Measurements from ENCODE around the gene SLC49A4. TPM values are rescaled to one million over a fixed set of nuclear protein-coding genes. Genes with fewer than 3 reads are reported as not detected.

Gene SLC49A4
- total and polyA plus RNA-seq, 2 of the 8 experiments (the other 6 are each of a cell fraction or from before 2014, with no cell fraction given) = 9.5 to 10.2 TPM

GRCh38 chr3:122772827-122773226 lies 22.0 kb upstream of the SLC49A4 start:
- Histone ChIP-seq H3K79me2 (ENCODE audit: control insufficient read depth in 1 of 2, insufficient read depth in 2 of 2, low read length in 2 of 2) (no peaks in the 10 kb centered on the region), H3K23me2 (ENCODE audit: low read depth, low read length) (no peaks in the 10 kb centered on the region; the same call in 1 of the 2 replicates), H4K8ac (ENCODE audit: extremely low read depth, insufficient read depth, low read length) (no peak overlapping the region), H2BK20ac (ENCODE audit: low read length) (no peak overlapping the region), H3K4me1 (replicated peaks in 1 of 4; ENCODE audit: control insufficient read depth in 3 of 4, insufficient read depth in 4 of 4, low read length in 3 of 4) (peaks cover 0 to 2% (median under 1%) of the 10 kb centered on the region in 4 experiments; a peak in 2 of 7 replicates), H3K4me3 (ENCODE audit: extremely low read depth in 1 of 4, insufficient read depth in 2 of 4, low read depth in 3 of 4, low read length in 4 of 4) (no peak overlapping the region), H4K5ac (ENCODE audit: insufficient read length, low read depth, low read length) (no peak overlapping the region), H4K20me1 (replicated peaks in 1 of 2; ENCODE audit: control insufficient read depth in 1 of 2, insufficient read depth in 2 of 2, low read length in 2 of 2) (no peaks in the 10 kb centered on the region), H3K36me3 (ENCODE audit: control insufficient read depth in 2 of 4, insufficient read depth in 4 of 4, low read length in 3 of 4) (no peaks in the 10 kb centered on the region; a peak in 2 of 8 replicates), H3K79me1 (ENCODE audit: low read depth, low read length) (no peaks in the 10 kb centered on the region), H2BK5ac (ENCODE audit: low read depth, low read length) (no peak overlapping the region), H3K27me3 (replicated peaks in 1 of 4; ENCODE audit: control insufficient read depth in 3 of 4, extremely low read depth in 1 of 4, insufficient read depth in 3 of 4, low read length in 3 of 4) (no peaks in the 10 kb centered on the region), H2BK12ac (ENCODE audit: low read depth, low read length) (no peak overlapping the region), H2AFZ (ENCODE audit: low read length) (no peak overlapping the region), H4K91ac (replicated peaks; ENCODE audit: insufficient read length, low read length) (no peak overlapping the region), H3K14ac (ENCODE audit: insufficient read length) (no peak overlapping the region), H3K23ac (ENCODE audit: insufficient read length) (no peak overlapping the region), H3K56ac (replicated peaks; ENCODE audit: insufficient read length, low read depth, low read length) (no peak overlapping the region), H2BK15ac (ENCODE audit: low read length) (no peak overlapping the region), H3K9ac (replicated peaks in 1 of 4; ENCODE audit: extremely low read depth in 1 of 4, low read depth in 3 of 4, low read length in 3 of 4) (no peak overlapping the region), H3K9me3 (ENCODE audit: insufficient read depth in 2 of 2, low read depth in 1 of 2, low read length in 1 of 2) (no peaks in the 10 kb centered on the region), H2BK120ac (replicated peaks; ENCODE audit: low read depth, low read length) (no peak overlapping the region), H2AK5ac (ENCODE audit: low read depth, low read length) (no peak overlapping the region), H3K4me2 (ENCODE audit: insufficient read depth in 1 of 2, low read depth in 2 of 2, low read length in 2 of 2) (no peak overlapping the region), H3K18ac (ENCODE audit: extremely low read depth, low read length) (no peak overlapping the region), H3K27ac (ENCODE audit: low read depth, low read length) (no peak overlapping the region), H3K4ac (replicated peaks; ENCODE audit: insufficient read length, low read depth, low read length) (no peak overlapping the region)
- 78% methylated on average over 1 of the region's 1 CpG; no CpG with 5 or more reads in 1 of the 2 experiments for WGBS, 2 experiments (ENCODE audit: extremely low coverage in 1 of 2, insufficient coverage in 1 of 2, insufficient read length in 1 of 2, insufficient replicate concordance in 2 of 2, low coverage in 1 of 2, low lambda C conversion rate in 2 of 2, missing lambda C conversion rate in 1 of 2)
- TF ChIP-seq SUZ12 (IDR thresholded peaks at IDR 0.05; ENCODE audit: low read length) = no peak
- TF ChIP-seq CHD1 (IDR thresholded peaks at IDR 0.05; ENCODE audit: low read depth, low read length) = no peak
- TF ChIP-seq FOSL1 (IDR thresholded peaks at IDR 0.05; ENCODE audit: insufficient read depth, low read depth, low read length) = no peak
- TF ChIP-seq ZNF274 (IDR thresholded peaks at IDR 0.05; ENCODE audit: borderline replicate concordance, extremely low read depth, low read length) = no peak
- TF ChIP-seq NANOG (IDR thresholded peaks at IDR 0.05; ENCODE audit: insufficient read depth, low read depth, low read length, poor library complexity, severe bottlenecking) = no peak
- TF ChIP-seq EGR1 (IDR thresholded peaks at IDR 0.05; ENCODE audit: borderline replicate concordance, low read depth, low read length) = no peak
- TF ChIP-seq BCL11A (IDR thresholded peaks at IDR 0.05; ENCODE audit: low read depth in 2 of 2, low read length in 2 of 2) = no peak
- TF ChIP-seq EZH2 (IDR thresholded peaks at IDR 0.05; ENCODE audit: low read depth, low read length, severe bottlenecking) = no peak
- no peak for TF ChIP-seq KDM4A (IDR thresholded peaks at IDR 0.05; ENCODE audit: low read depth, low read length, severe bottlenecking)
- TF ChIP-seq CHD2 (IDR thresholded peaks at IDR 0.05; ENCODE audit: low read length) = no peak
- TF ChIP-seq HDAC2 (IDR thresholded peaks at IDR 0.05; ENCODE audit: borderline replicate concordance in 1 of 2, low read depth in 2 of 2, low read length in 2 of 2) = no peak
- DNase-seq (ENCODE audit: low read depth in 1 of 2, low spot score in 2 of 2) = no peak
- FAIRE-seq = no peak
- ChIA-PET POLR2A (ENCODE audit: partially characterized antibody) (no interaction called here), CTCF (ENCODE audit: partially characterized antibody) (interaction anchor here (0.8 to 1.8 kb wide), 3 partner anchors 16 to 18 kb away, joined by 4 to 8 read pairs (median 7); no protein-coding TSS in a partner anchor)

All from H1 (cell line).